Stimulated activated effector memory CD8-positive, alpha-beta T cell treated with anti-CD3 and anti-CD28 coated beads, Interleukin-12 subunit alpha, Interleukin-12 subunit beta, amount 100 ng/mL, for 72 hours (primary cell): ENCODE data around the gene TAF11.
"Not testable (repeated sequence)": the region's sequence is repeated elsewhere in the genome, so short reads cannot be mapped to it uniquely, and the experiment has no call there.

ENCODE experiments used
- ATAC-seq: fragments of 150-1000 bp; cut with Tn5 transposase; 2 replicates; pipeline ENCODE4 v1.10.0; 2021
- DNase-seq, 2 donors: peaks; one replicate each; pipeline ENCODE4 v3.0.0; 2021 to 2022; ENCODE audit warnings: low spot score in 2 of 2
- H3K27ac Mint-ChIP-seq: one replicate; pipeline ENCODE4 v1.8.0; 2022; ENCODE audit warnings: mild to moderate bottlenecking, mixed read lengths
- H3K36me3 Mint-ChIP-seq: one replicate; pipeline ENCODE4 v1.8.0; 2022; ENCODE audit warnings: mild to moderate bottlenecking, mixed read lengths
- H3K4me1 Mint-ChIP-seq: one replicate; pipeline ENCODE4 v1.8.0; 2022; ENCODE audit warnings: mixed read lengths
- H3K4me3 Mint-ChIP-seq: one replicate; pipeline ENCODE4 v1.8.0; 2022; ENCODE audit warnings: mild to moderate bottlenecking, mixed read lengths
- H3K9me3 Mint-ChIP-seq: one replicate; pipeline ENCODE4 v1.8.0; 2022; ENCODE audit warnings: mixed read lengths

The TAF11 gene

DNA sequence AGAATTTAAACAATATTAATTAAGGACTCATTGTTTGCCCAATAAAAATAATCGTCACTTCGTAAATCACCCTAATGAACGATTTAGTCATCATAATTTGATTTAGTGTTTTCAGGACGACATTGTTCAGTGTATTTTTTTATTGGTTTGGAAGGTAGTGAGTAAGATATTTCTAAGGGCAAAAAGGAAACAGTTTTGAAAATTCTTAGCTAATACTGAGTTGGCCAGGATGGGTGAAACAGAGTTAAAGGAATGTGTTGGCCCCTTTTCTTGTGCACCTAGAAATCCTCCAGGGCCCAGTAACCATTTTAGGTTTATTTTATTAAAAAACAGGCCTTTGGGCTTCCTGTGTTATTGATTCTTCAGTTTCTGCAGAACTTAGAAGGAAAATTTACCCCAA lies 26.5 kb upstream of the TAF11 start:
- DNase-seq (no peak), ATAC-seq (no peak)
- peaks cover 11% of the 10 kb centered on the region for H3K36me3 Mint-ChIP-seq
- H3K9me3 Mint-ChIP-seq: no peaks in the 10 kb centered on the region
- peaks cover 37% of the 10 kb centered on the region for H3K4me1 Mint-ChIP-seq
- no peak overlapping the region for H3K27ac Mint-ChIP-seq
- no peak overlapping the region for H3K4me3 Mint-ChIP-seq

DNA sequence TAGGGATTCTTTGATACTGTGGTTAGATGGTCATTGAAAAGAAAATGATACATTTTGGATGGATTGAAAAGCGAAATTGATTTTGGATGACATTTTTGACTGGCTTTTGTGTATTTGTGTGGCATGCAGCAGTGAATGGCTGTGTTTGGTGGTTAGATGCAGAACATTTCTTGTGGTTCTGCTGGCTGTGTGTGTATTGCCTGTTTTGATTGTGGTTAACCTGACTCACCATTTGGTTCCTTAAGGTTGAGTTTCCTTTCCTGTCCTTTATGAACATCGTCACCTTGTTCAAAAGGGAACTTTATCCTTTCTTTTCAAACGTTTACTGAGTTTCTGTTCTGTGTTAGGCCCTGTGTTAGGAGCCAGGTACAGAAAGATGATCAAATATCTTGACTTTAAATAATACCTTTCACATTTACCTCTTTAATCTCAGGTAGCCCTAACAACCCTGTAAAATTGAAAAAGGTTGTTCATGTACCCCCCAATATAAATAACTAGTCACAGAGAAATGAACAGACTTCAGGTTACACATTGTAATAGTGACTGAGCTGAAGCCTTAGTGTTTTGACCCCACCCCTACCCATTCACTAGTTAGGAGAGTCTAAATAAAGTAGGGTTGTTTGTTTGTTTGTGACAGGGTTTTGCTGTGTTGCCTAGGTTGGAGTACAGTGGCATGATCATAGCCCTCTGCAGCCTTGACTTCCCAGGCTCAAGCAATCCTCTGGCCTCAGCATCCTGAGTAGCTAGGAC lies 25.0 kb upstream of the TAF11 start:
- Mint-ChIP-seq H3K36me3 (peaks cover 11% of the 10 kb centered on the region), H3K4me1 (peaks cover 42% of the 10 kb centered on the region), H3K9me3 (no peaks in the 10 kb centered on the region), H3K27ac (peak overlapping the region; percentile 3), H3K4me3 (peak overlapping the region; percentile 23)
- ATAC-seq: peak; percentile 99
- peak in 1 of 2 donors; percentile 8 for DNase-seq

- Mint-ChIP-seq H3K36me3 (peaks cover 11% of the 10 kb centered on the region), H3K4me1 (peaks cover 39% of the 10 kb centered on the region), H3K9me3 (no peaks in the 10 kb centered on the region), H3K4me3 (no peak overlapping the region), H3K27ac (no peak overlapping the region)
- DNase-seq (no peak), ATAC-seq (no peak)
These were observed 24.0 kb upstream of the TAF11 start for GRCh38 chr6:34911822-34912221.

DNA sequence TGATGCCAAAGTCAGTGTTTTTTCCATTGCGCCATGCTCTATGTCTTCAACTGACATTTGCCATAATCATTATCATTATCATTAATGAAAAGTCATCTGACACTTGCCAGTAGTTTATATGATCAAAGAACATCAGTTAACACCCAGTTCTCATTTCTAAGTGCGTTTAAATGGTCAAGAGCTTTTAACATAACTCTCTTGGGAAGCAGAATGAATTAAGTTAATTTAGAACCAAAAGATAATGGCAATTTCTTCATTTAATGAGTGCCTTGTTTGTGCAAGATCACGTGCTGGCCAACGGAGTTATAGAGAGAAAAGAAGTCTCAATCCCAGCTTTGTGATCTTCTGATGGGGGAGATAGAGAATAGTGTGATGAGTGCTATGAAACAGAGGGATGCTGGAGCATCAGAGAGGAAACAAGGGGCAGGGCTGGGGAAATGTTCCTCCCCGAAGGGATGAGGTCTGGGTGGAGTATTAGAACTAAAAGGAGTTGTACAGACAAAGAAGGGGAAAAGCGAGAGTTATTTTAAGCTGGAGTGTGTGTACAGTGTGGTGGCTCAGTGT lies 21.6 kb upstream of the TAF11 start:
- ATAC-seq: no peak
- Mint-ChIP-seq H3K36me3 (peaks cover 11% of the 10 kb centered on the region), H3K4me3 (no peak overlapping the region), H3K27ac (no peak overlapping the region), H3K9me3 (no peaks in the 10 kb centered on the region), H3K4me1 (peaks cover 55% of the 10 kb centered on the region)
- DNase-seq: no peak

DNA sequence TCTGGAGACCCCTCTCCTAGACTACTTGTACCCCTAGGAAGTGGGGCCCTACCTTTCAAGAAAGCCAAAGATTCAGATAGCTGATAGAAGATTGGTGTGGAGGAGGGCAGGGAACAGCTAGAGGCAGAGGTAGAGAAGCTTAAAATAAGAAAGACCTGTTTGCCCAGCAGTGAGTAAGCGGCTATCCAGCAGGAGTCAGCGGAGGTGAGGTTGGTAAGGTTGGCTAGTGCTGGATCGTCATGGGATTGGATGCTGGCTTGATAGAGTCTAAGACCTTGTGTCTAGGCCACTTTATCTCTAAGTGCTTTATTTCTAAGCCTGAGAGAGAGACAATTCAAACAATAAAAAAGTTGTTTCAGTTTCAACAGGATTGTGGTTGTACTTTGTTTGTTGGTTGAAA lies 20.4 kb upstream of the TAF11 start:
- ATAC-seq: no peak
- Mint-ChIP-seq H3K36me3 (peaks cover 8% of the 10 kb centered on the region), H3K9me3 (no peaks in the 10 kb centered on the region), H3K4me3 (no peak overlapping the region), H3K4me1 (peaks cover 53% of the 10 kb centered on the region), H3K27ac (no peak overlapping the region)
- DNase-seq: no peak

DNA sequence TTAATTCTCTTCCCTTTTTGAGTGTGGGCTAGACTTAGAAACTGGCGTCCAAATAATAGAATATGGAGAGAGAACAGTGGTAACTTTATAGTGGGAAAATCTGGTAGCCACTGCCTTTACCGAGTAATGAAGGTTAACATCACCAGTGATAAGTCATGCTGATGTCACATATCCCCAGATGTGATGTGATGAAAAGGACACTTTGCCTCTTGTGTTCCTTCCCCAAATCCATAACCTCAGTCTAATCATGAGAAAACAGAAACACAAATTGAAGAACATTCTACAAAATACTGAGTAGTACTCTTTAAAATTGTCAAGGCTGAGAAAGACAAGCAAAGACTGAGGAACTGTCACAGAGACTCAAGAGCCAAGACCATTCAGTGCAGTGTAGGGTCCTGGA lies 19.0 kb upstream of the TAF11 start:
- Mint-ChIP-seq H3K4me3 (no peak overlapping the region), H3K4me1 (peaks cover 39% of the 10 kb centered on the region), H3K9me3 (no peaks in the 10 kb centered on the region), H3K27ac (no peak overlapping the region), H3K36me3 (no peaks in the 10 kb centered on the region)
- DNase-seq: no peak
- no peak for ATAC-seq

GRCh38 chr6:34904990-34905613 lies 17.3 kb upstream of the TAF11 start:
- no peak overlapping the region for H3K4me3 Mint-ChIP-seq
- no peaks in the 10 kb centered on the region for H3K9me3 Mint-ChIP-seq
- H3K36me3 Mint-ChIP-seq: no peaks in the 10 kb centered on the region
- DNase-seq (no peak), ATAC-seq (peak; percentile 77)
- H3K4me1 Mint-ChIP-seq: peaks cover 30% of the 10 kb centered on the region
- H3K27ac Mint-ChIP-seq: no peak overlapping the region

GRCh38 chr6:34901930-34902329 lies 14.1 kb upstream of the TAF11 start:
- DNase-seq (no peak), ATAC-seq (no peak)
- H3K27ac Mint-ChIP-seq: no peak overlapping the region
- no peaks in the 10 kb centered on the region for H3K36me3 Mint-ChIP-seq
- no peak overlapping the region for H3K4me3 Mint-ChIP-seq
- no peaks in the 10 kb centered on the region for H3K9me3 Mint-ChIP-seq
- H3K4me1 Mint-ChIP-seq: peaks cover 20% of the 10 kb centered on the region

DNA sequence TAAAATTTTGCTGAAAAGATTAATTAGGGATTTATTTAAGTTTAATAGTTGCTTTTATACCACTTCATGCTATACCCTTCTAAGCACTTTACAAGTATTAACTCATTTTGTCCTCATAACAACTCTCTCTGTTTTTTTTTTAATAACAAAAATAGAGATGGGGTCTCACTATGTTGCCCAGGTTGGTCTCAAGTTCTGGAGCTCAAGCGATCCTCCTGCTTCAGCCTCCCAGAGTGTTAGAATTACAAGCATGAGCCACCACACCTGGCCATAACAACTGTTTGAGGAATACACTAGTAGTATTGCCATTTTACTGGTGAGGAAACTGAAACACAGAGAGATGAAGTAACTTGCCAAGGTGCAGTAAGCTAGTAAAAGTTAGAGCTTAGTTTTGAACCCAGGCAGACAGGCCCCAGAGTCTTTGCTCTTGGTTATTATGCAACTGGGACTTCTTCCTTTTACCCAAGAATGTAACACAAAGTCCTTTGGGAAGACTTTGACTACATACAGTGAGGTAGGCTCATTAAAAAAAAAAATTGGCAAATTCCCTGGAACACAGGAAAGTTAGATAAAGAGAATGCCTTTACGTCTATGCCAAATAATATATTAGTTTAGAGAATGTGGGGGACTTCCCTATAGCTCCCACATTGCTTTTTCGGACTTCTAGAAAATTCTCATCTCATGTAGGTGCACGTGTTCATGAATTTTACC lies 12.6 kb upstream of the TAF11 start:
- no peak overlapping the region for H3K4me3 Mint-ChIP-seq

GRCh38 chr6:34899748-34900147 lies 11.9 kb upstream of the TAF11 start:
- not testable (repeated sequence) for DNase-seq, H3K36me3 Mint-ChIP-seq, ATAC-seq, H3K4me1 Mint-ChIP-seq, H3K9me3 Mint-ChIP-seq, H3K4me3 Mint-ChIP-seq
- peak overlapping the region; percentile 77 for H3K27ac Mint-ChIP-seq

More for the DNA sequence above, 12.6 kb upstream of the TAF11 start:
- H3K4me1 Mint-ChIP-seq: peaks cover 14% of the 10 kb centered on the region
- no peak for DNase-seq
- ATAC-seq: no peak
- no peaks in the 10 kb centered on the region for H3K9me3 Mint-ChIP-seq
- H3K36me3 Mint-ChIP-seq: no peaks in the 10 kb centered on the region
- H3K27ac Mint-ChIP-seq: no peak overlapping the region

DNA sequence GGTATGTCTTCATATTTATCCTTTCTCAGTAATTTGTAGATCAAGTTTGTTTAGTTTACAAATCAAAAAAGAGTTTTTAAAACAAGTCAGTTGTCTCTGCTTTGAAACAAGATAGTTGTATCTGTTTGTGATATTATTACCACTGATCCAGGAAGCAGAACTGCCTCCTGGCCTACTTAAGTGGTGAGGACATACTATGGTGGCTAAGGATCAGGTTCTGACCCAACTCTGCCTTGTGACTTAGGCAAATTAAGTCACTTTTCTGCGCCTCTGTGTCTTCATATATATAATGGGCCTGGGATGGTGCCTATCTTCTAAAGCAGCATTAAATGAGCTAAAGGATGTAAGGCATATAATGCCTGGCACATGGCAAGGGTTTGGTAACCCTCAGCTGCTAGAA lies 9.9 kb upstream of the TAF11 start:
- H3K9me3 Mint-ChIP-seq: no peaks in the 10 kb centered on the region
- no peaks in the 10 kb centered on the region for H3K36me3 Mint-ChIP-seq
- no peak overlapping the region for H3K4me3 Mint-ChIP-seq
- H3K4me1 Mint-ChIP-seq: peaks cover 4% of the 10 kb centered on the region
- DNase-seq: no peak
- no peak for ATAC-seq
- H3K27ac Mint-ChIP-seq: no peak overlapping the region

GRCh38 chr6:34897130-34897529 lies 9.3 kb upstream of the TAF11 start:
- Mint-ChIP-seq H3K4me3 (no peak overlapping the region), H3K9me3 (no peaks in the 10 kb centered on the region), H3K4me1 (peaks cover 4% of the 10 kb centered on the region), H3K36me3 (no peaks in the 10 kb centered on the region), H3K27ac (no peak overlapping the region)
- DNase-seq (no peak), ATAC-seq (no peak)

- DNase-seq (no peak), ATAC-seq (no peak)
- H3K27ac Mint-ChIP-seq: no peak overlapping the region
- no peaks in the 10 kb centered on the region for H3K9me3 Mint-ChIP-seq
- no peaks in the 10 kb centered on the region for H3K36me3 Mint-ChIP-seq
- H3K4me1 Mint-ChIP-seq: peaks cover 14% of the 10 kb centered on the region
- no peak overlapping the region for H3K4me3 Mint-ChIP-seq
These were observed 6.9 kb upstream of the TAF11 start for GRCh38 chr6:34894693-34895092.

DNA sequence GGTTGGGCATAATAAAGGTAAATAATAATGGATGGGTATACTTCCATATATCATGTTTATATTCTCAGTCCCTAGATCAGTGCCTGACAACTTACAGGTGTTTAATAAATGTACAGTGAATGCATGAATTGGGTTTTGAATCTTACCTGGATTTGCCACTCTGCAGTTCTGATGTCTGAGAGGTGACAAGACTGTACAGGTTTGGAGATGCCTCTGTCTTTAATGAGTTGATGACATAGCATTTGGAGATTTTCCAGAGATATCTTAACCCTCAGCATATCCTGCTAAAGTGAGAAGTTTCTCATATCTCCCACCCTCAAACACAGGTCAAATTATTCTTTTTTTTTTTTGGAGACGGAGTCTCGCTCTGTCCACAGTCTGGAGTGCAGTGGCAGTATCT lies 3.5 kb upstream of the TAF11 start:
- H3K36me3 Mint-ChIP-seq: peaks cover 11% of the 10 kb centered on the region
- H3K4me3 Mint-ChIP-seq: peak overlapping the region; percentile 100
- H3K4me1 Mint-ChIP-seq: peaks cover 29% of the 10 kb centered on the region
- DNase-seq: no peak
- peak overlapping the region; percentile 30 for H3K27ac Mint-ChIP-seq
- no peaks in the 10 kb centered on the region for H3K9me3 Mint-ChIP-seq
- ATAC-seq: no peak

DNA sequence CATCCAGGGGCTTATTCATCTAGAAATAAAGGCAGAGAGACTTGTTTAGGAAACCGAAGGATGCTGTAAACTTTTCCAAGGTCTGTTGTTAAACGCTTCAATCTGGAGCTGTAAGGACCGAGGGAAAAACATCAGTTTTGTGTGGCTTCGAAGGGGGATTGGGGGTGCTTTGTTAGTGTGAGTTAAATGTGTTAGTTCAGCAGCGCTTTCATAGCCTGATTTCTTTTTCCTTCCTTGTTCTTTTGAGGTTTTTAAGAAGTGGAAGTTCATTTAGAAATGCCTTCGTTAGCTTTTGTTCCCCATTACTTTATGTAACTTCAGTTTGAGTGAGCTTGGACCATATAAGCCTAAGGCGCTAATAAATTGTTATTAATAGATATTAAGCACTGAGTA lies 2.7 kb upstream of the TAF11 start:
- peaks cover 17% of the 10 kb centered on the region for H3K36me3 Mint-ChIP-seq
- ATAC-seq: no peak
- no peaks in the 10 kb centered on the region for H3K9me3 Mint-ChIP-seq
- peaks cover 29% of the 10 kb centered on the region for H3K4me1 Mint-ChIP-seq
- DNase-seq: no peak
- peak overlapping the region; percentile 100 for H3K4me3 Mint-ChIP-seq
- peak overlapping the region; percentile 30 for H3K27ac Mint-ChIP-seq
